DND-41 (cell line): Measurements from ENCODE around the gene TXNIP.

ENCODE experiments used
- ATAC-seq: fragments of 200-7000 bp; cut with Tn5 transposase; 3 replicates; pipeline ENCODE4 v1.9.1; 2021; ENCODE audit warnings: low read depth; ENCODE audit not compliant: insufficient read depth
- DNase-seq: peaks from one replicate; pipeline ENCODE4 v3.0.0-alpha.2; 2020
- H2AFZ ChIP-seq: 2 replicates; pipeline ENCODE4 v1.6.0; 2012; ENCODE audit warnings: low read depth, low read length
- H3K27ac ChIP-seq: 2 replicates; pipeline ENCODE4 v1.5.1; 2012; ENCODE audit warnings: low read length, inconsistent platforms
- H3K27me3 ChIP-seq: fragments of 200-600 bp; sonication (generic); 2 replicates; pipeline ENCODE4 v1.6.0; 2012; ENCODE audit warnings: low read length, mild to moderate bottlenecking, inconsistent platforms; ENCODE audit not compliant: insufficient read depth, poor library complexity
- H3K36me3 ChIP-seq: 2 replicates; pipeline ENCODE4 v1.5.1; 2012; ENCODE audit warnings: low read length, inconsistent platforms; ENCODE audit not compliant: insufficient read depth
- H3K4me1 ChIP-seq: 2 replicates; pipeline ENCODE4 v1.5.1; 2012; ENCODE audit warnings: mild to moderate bottlenecking, low read length; ENCODE audit not compliant: insufficient read depth
- H3K4me2 ChIP-seq: 2 replicates; pipeline ENCODE4 v1.6.0; 2012; ENCODE audit warnings: mild to moderate bottlenecking, moderate library complexity, low read length, inconsistent platforms; ENCODE audit not compliant: insufficient read depth
- H3K4me3 ChIP-seq, 2 experiments: fragments of 200-600 bp in 1 of 2; shearing (Covaris generic) in 1 of 2; 2 replicates each; pipeline ENCODE4 v1.5.1; 2012 to 2016; ENCODE audit warnings: inconsistent platforms in 2 of 2, low read length in 2 of 2, mild to moderate bottlenecking in 2 of 2, low read depth in 1 of 2, moderate library complexity in 1 of 2
- H3K79me2 ChIP-seq: 2 replicates; pipeline ENCODE4 v1.6.0; 2012; ENCODE audit warnings: low read length, inconsistent platforms; ENCODE audit not compliant: insufficient read depth
- H3K9ac ChIP-seq: 2 replicates; pipeline ENCODE4 v1.6.0; 2012; ENCODE audit warnings: low read depth, mild to moderate bottlenecking, inconsistent platforms, low read length, moderate library complexity
- H3K9me3 ChIP-seq: 2 replicates; pipeline ENCODE4 v1.5.1; 2012; ENCODE audit warnings: low read length, moderate library complexity, mild to moderate bottlenecking, inconsistent platforms; ENCODE audit not compliant: insufficient read depth, severe bottlenecking
- H4K20me1 ChIP-seq: 2 replicates; pipeline ENCODE4 v1.6.0; 2012; ENCODE audit warnings: low read length; ENCODE audit not compliant: insufficient read depth
- CTCF ChIP-seq: IDR thresholded peaks from 2 replicates; pipeline ENCODE4 v1.5.1; 2012; ENCODE audit warnings: borderline replicate concordance, low read length, moderate library complexity, mild to moderate bottlenecking; ENCODE audit not compliant: poor library complexity, severe bottlenecking; ENCODE audit errors: extremely low read depth
- EZH2 ChIP-seq: IDR thresholded peaks from 3 replicates; pipeline ENCODE4 v1.6.1; 2012; ENCODE audit warnings: borderline replicate concordance, low read depth, mild to moderate bottlenecking, moderate library complexity, low read length, inconsistent platforms; ENCODE audit not compliant: severe bottlenecking

TXNIP gene

DNA sequence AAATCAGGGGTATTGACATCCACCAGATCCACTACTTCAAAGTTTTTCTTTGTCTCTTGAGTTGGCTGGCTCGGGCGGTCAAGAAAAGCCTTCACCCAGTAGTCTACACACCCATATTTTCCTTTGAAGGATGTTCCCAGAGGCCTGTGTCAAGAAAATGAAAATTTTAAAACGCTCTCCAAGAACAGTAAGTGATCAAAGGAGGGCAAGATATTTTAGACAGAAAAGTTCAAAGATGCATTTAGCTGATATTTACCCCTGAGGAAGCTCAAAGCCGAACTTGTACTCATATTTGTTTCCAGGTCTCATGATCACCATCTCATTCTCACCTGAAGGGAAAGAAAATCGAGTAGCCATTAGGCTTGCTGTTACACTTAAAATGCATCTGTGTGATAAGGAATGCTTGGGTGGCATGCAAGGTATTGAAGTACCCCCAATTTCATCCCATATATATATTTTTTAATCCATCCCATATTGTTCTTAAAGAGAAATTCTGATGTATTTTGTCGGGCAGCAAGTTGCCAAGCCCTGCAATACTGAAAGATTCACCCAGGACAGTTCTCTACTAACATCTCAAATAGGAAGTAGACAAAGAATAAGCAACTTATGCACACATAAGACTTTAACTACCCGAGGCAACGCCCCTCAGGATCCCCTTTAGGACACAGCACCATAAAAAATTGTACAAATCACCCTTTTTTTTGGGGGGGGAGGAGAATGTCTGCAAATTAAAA lies 1.1 kb downstream of the TXNIP start:
- H2AFZ ChIP-seq: peak overlapping the region; percentile 84

GRCh38 chr1:145994391-145995120 lies 1.8 kb downstream of the TXNIP start:
- no peaks in the 10 kb centered on the region for H3K9me3 ChIP-seq
- H3K79me2 ChIP-seq: peaks cover 18% of the 10 kb centered on the region
- peak overlapping the region; percentile 73 for H3K9ac ChIP-seq
- DNase-seq (no peak), ATAC-seq (no peak)
- peak overlapping the region in 1 of 2 experiments; percentile 84; a peak in 2 of 4 replicates for H3K4me3 ChIP-seq
- H3K36me3 ChIP-seq: peaks cover 18% of the 10 kb centered on the region
- no peak overlapping the region for H2AFZ ChIP-seq
- H4K20me1 ChIP-seq: no peaks in the 10 kb centered on the region
- H3K27ac ChIP-seq: no peak overlapping the region
- H3K4me1 ChIP-seq: peaks cover 53% of the 10 kb centered on the region
- peak overlapping the region; percentile 97 for H3K4me2 ChIP-seq
- TF ChIP-seq EZH2 (no peak), CTCF (no peak)
- no peaks in the 10 kb centered on the region for H3K27me3 ChIP-seq

More for the DNA sequence above, 1.1 kb downstream of the TXNIP start:
- Histone ChIP-seq H3K4me3 (peak overlapping the region; percentile 75 to 84), H3K9me3 (no peaks in the 10 kb centered on the region), H3K27ac (peak overlapping the region; percentile 97), H3K79me2 (peaks cover 18% of the 10 kb centered on the region), H3K4me2 (peak overlapping the region; percentile 97), H3K27me3 (no peaks in the 10 kb centered on the region), H4K20me1 (no peaks in the 10 kb centered on the region), H3K36me3 (peaks cover 18% of the 10 kb centered on the region), H3K9ac (peak overlapping the region; percentile 73), H3K4me1 (peaks cover 61% of the 10 kb centered on the region)
- TF ChIP-seq CTCF (no peak), EZH2 (no peak)
- DNase-seq: no peak
- ATAC-seq: no peak

DNA sequence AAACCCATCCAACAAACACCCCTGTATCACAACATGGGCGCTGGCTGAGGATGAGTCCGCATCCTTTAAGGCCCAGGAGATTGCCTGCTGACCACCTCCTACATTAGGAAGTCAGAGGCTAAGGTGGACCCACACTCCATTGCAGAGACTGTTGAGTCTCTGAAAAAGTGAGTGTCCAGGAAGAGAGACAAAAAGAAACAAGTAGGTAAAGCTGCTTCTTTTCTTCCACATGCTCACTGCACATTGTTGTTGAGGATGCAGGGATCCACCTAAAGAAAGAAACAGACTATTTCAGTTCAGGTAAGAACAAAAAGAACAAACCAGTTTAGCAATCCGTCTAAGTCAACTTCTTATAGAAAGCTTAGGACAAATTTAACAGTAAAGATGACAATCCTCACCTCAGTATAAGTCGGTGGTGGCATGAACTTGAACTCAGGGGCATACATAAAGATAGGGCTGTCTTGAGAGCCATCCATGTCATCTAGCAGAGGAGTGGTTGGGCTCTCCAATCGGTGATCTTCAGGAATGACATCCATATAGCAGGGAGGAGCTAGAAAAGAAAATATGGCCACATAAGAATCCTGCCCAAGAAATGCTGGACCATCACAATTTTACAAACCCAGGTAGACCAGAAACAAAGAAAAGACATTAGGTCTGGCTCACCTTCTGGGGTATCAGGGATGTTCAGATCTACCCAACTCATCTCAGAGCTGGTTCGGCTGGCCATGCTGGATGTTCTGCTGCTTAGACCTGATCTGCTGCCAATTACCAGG lies 2.6 kb downstream of the TXNIP start:
- TF ChIP-seq EZH2 (no peak), CTCF (no peak)
- DNase-seq: no peak
- H3K4me2 ChIP-seq: peak overlapping the region; percentile 97; the same call in 1 of the 2 replicates
- H3K79me2 ChIP-seq: peaks cover 18% of the 10 kb centered on the region
- H3K27me3 ChIP-seq: no peaks in the 10 kb centered on the region
- peaks cover 18% of the 10 kb centered on the region for H3K36me3 ChIP-seq
- no peaks in the 10 kb centered on the region for H4K20me1 ChIP-seq
- peaks cover 46% of the 10 kb centered on the region for H3K4me1 ChIP-seq
- H2AFZ ChIP-seq: no peak overlapping the region
- H3K4me3 ChIP-seq: no peak overlapping the region
- H3K9ac ChIP-seq: no peak overlapping the region
- no peak for ATAC-seq
- H3K27ac ChIP-seq: no peak overlapping the region
- no peaks in the 10 kb centered on the region for H3K9me3 ChIP-seq
